HG03469 (cell line): ENCODE results near the gene DLGAP3.
"Not testable (repeated sequence)": the region's sequence is repeated elsewhere in the genome, so short reads cannot be mapped to it uniquely, and the experiment has no call there.

Experiments used
- ATAC-seq: cut with Tn5 transposase; IDR thresholded peaks from one replicate; pipeline ENCODE4 v1.9.1; 2021; ENCODE audit warnings: mild to moderate bottlenecking, moderate library complexity, moderate number of reproducible peaks; ENCODE audit not compliant: unreplicated experiment

Gene DLGAP3

GRCh38 chr1:34842952-34843371, 86.5 kb downstream of the DLGAP3 start:
- no peak for ATAC-seq

- no peak for ATAC-seq
Measured at GRCh38 chr1:34842073-34842472, 87.4 kb downstream of the DLGAP3 start.

GRCh38 chr1:34840426-34840825, 89.0 kb downstream of the DLGAP3 start:
- ATAC-seq: no peak

GRCh38 chr1:34839526-34840305, 89.7 kb downstream of the DLGAP3 start:
- ATAC-seq: no peak

GRCh38 chr1:34833711-34834110, 95.7 kb downstream of the DLGAP3 start:
- no peak for ATAC-seq

- no peak for ATAC-seq
Measured at GRCh38 chr1:34831721-34832246, 97.7 kb downstream of the DLGAP3 start.

GRCh38 chr1:34829250-34829649, 100.2 kb downstream of the DLGAP3 start:
- no peak for ATAC-seq

- ATAC-seq: no peak
Measured at GRCh38 chr1:34828611-34829010, 100.8 kb downstream of the DLGAP3 start.

GRCh38 chr1:34827341-34827941, 102.0 kb downstream of the DLGAP3 start:
- no peak for ATAC-seq

GRCh38 chr1:34825455-34826091, 103.9 kb downstream of the DLGAP3 start:
- no peak for ATAC-seq

- ATAC-seq: no peak
Measured at GRCh38 chr1:34824817-34825454, 104.5 kb downstream of the DLGAP3 start.

GRCh38 chr1:34822202-34822601, 107.2 kb downstream of the DLGAP3 start:
- no peak for ATAC-seq

- ATAC-seq: not testable (repeated sequence)
Measured at GRCh38 chr1:34818862-34819261, 110.6 kb downstream of the DLGAP3 start.

GRCh38 chr1:34816778-34817177, 112.7 kb downstream of the DLGAP3 start:
- no peak for ATAC-seq

- no peak for ATAC-seq
Measured at GRCh38 chr1:34816332-34816731, 113.1 kb downstream of the DLGAP3 start.
